NCI-H128 (cell line): Measurements from ENCODE around the gene PANK4.

Source experiments
- DNase-seq: peaks from one replicate; lab custom pipeline; 2025; ENCODE audit not compliant: unreplicated experiment; lab: John Stamatoyannopoulos, UW

Gene PANK4

DNA sequence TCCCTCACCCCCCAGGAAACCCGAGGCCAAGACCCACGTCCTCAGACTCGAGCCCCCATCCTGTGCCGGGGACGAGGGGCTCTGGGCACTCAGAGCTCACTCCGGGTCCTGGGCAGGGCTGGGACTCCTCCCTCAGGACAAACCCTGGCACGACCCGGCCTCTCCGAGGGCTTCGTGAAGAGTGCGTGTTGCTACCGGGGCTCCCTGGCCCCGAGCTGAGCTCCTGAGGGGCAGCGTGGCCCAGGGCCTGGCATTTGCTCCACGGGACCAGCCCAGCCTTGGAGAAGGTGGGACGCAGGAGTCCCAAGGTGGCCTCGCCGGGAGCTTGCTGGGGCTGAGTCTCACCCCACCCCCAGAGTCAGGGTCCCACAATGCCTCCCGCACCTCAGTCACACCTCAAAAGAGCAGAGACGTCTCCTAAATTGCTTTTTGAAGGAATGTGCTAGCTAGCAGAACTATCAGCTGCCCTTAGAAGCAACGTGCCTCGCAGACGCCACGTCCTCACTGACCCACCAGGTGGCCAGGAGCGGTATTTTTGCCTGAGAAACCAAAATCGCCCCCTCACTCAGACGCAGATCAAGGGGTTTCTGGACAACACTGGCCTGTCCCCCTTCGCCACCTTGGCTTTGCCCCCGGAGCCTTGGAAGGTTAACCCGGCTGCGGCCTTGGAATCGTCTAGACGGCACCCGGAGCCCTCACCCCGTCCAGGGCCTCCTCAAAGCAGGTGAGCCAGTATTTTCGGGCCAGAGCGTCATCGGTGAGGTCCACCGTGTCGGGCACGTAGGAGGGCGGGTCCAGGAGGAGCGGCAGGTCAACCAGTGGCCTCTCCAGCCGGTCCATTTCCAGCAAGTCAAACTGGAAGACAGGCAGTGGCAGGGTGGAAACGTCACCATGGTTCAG lies 11.3 kb downstream of the PANK4 start:
- no peak for DNase-seq

DNA sequence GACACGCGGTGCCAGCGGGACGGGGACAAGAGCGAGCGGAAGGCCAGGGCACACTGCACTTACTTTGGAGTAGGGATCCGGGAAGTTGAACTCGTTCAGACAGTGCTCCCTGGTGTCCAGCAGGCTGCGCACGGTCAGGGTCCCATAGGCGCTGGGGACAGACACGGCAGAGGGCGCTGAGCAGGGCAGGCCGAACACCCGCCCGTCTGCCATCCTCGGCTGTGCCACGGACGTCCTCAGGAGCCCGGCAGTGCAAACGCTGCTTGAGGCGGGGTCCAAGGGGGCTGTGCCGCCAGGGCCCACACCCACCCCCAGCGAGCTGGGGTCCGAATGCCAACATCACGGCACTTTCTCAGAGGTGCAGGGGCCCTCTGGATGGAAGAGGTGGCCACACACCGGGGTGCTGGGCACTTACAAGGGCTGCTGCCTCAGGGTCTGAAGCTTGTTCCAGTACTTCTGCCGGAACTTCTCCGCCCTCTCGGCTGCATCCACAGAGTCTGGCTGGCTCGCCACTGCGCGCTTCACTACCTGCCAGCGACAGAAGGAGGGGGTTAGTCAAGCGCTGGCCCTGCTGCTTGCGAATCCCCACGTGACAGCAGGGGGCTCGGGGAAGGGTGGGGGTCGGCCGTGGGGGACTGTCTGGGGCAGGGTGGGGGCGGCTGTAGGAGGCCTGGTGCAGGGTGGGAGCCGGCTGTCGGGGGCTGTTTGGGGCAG lies 12.3 kb downstream of the PANK4 start:
- DNase-seq: no peak

DNA sequence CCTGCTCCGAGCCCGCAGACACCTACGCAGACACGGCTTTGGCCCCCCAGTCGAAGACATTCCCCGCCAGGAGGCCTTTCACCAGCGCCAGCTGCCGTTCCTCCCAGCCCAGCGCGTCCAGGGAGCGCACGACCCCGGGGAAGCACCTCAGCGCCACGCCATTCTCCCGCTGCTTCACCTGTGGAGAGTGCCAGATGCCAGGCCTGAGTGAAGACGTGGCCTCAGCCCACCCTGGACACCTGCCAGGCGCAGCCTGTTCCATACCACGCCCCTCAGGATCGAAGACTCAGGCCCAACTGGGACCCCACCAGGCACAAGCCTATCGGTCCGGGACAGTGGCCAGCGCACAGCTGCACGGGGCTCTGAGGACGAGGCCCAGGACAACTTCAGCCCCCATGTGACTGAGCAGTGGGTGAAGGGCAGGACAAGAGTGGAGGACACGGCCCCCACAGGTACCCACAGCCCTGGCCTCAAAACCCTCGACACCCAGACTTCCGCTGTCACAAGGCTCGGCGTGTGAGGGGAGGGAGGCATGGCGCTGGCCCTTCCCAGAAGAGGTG lies 13.5 kb downstream of the PANK4 start:
- DNase-seq: no peak

DNA sequence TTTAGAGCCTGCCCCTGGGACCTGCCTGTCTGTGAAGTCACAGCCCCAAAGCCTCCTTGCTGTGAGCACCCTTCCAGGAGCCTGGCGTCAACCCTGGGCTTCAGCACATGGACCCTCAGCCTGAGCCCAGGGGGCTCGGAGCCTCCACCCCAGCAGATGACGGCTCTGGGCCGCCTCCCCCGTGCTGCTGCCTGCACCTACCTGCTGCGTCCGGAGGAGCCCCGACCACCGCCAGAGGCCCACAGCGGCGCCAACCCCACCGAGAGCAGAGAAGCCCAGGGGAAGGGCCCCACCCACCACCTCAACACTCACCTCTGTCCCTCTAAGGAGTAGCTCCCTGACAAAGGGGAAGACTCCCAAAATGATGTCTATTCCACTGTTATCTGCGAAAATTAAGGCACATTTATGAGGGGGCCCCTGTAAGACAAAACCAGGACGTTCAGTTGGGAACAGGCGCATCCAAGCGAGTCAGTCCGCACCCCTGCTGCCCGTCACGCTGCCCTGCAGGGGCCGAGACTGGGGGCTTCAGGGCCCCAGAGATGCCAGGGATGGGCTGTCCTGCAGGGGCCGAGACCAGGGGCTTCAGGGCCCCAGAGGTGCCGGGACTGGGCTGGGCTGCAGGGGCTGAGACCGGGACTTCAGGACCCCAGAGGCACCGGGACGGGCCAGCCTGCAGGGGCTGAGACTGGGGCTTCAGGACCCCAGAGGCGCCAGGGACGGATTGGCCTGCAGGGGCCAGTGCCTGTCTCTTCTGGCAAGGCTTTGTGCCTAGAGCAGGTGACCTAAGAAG lies 15.8 kb downstream of the PANK4 start:
- DNase-seq: no peak

DNA sequence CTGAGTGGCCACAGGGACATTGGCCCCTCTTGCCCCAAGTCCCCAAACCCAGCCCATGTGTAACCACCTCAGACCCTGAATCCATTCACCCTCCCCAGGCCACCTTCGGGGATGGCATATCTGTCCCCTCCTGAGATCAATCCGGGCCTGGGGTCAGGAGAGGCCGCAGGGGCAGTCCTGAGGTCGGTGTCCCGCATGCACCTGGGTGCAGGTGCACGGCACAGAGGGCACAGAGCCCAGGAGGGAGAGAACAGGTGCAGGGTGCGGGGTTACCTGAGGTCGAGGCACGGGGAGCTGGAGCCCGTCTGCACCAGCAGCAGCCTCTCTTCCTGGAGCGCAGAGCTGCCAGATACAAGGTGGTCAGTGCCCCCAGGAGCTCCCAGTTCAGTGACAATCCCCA lies 16.8 kb downstream of the PANK4 start:
- DNase-seq: no peak

DNA sequence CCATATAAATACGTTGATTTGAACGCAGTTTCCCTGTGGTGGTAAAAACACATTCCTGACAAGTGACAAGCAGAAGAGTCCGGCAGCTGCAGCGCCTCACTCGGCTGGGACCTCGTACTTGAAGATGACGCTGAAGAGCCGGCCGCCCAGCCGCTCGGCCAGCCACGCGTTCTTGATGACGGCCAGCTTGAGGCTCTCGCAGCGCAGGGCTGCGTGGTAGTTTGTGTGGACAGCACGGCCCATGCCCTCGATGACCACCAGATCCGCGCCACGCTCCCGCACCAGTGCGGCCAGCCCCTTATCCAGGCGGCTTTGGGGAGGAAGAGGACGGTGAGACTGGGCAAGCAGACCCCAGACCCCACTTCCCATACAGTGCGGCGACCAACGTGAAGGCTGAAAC lies 17.6 kb downstream of the PANK4 start:
- no peak for DNase-seq

DNA sequence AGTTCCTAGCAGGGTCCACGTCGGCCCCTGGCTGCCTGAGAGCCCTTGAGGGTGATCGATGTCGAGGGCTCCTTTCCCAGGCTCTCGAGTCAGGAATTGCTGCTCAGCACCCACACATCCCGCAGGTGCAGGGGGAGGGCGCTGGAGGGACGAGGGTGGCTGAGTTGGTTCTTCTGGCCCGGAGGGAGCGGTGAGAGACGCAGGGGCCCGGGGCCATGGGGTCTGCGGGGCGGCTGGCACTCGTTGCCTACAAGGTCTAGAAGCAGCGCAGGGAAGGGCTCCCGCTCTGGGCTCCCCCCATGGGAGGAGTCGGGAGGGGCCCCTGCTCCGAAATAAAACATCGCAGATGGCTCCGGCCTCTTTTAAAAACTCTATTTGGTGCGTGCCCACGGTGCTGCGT lies 18.2 kb downstream of the PANK4 start:
- no peak for DNase-seq

DNA sequence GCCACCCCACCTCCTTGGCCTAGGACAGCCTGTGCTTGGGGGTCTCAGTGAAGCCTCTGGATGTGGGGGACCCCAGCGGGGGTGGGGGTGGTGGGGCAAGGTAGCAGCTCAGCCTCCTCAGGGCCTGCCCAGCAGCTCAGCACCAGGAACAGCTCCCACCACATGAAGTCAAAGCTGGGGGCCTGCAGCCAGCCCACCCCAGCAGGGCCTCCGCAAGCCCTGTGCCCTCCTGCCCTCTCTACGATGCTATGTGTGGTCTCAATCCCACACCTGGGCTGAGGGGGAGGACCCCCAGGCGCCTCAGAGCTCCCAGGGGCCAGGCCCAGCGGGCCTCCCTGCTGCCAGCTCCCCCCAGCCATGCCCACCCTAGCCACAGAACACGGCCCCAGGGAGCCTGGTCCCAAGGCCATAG lies 18.6 kb downstream of the PANK4 start:
- DNase-seq: no peak

DNA sequence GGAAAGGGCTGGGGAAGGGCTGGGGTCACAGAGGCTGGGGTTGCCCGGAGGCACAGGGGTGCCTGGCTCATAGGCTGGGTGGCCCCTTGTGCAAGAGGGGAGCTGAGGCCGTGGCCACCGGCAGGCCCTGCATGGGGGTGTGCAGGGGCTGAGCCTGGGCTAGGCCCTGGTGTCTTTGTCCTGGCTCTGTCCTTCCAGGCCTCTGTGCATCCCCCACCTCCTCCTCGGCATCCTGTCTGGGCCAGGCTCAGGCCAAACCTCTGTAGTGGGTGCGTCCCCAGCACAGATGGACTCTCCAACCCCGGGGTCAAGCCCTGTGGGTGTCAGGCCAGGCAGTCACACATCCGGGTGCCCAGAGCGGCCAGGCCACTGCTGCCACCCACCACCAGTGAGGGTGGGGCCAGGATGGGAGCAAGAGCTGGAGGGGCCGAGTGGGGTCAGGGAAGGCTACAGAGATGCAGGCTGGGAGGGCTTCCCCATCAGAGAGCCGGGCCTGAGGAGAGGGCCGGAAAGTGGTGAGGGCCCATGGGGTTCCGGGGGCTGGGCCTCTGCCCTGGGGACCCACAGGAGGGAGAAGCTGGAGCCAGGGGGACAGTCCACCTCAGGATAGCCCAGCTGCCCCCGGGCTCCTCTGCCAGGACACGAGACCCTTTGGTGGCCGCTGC lies 19.4 kb downstream of the PANK4 start:
- DNase-seq: no peak

DNA sequence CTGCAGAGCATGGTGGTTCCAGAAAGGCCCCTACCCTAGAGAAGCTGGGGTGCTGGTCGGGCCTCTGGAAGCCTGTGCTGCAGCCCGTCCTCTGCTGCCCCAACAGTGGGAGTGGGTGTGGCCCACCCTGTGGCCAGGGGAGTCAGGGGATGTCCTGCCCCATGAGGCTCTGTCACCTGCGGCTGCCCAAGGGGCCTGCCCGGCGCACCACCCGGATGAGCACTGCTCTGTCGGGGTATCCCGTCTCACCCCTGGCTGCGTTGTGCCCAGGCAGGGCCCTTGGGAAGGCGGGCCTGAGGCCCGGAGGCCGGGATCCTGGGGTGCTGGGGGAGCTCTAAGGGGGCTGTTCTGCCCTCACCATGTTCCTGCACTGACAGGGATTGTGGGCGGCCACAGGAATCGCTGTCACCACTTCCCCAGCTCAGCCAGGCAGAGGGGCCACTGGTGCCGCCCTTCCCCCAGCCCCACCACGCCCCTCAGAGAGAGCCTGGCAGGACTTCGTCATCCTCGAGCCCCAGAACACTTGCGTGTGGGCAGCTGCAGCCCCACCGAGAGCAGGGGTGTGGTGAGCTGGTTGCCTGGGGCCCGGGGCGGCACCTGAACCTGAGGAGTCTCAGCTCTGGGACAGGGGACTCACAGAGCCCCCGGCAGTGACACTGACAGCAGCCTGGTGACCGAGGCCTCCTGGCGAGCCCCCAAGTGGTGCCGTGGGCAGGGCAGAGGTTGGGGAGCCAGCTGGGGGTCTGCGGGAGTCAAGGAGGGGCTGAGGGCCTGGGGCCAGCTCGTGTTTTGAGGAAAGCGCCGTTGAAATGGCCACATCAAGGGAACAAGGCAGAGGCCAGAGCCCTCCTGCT lies 20.2 kb downstream of the PANK4 start:
- DNase-seq: no peak

DNA sequence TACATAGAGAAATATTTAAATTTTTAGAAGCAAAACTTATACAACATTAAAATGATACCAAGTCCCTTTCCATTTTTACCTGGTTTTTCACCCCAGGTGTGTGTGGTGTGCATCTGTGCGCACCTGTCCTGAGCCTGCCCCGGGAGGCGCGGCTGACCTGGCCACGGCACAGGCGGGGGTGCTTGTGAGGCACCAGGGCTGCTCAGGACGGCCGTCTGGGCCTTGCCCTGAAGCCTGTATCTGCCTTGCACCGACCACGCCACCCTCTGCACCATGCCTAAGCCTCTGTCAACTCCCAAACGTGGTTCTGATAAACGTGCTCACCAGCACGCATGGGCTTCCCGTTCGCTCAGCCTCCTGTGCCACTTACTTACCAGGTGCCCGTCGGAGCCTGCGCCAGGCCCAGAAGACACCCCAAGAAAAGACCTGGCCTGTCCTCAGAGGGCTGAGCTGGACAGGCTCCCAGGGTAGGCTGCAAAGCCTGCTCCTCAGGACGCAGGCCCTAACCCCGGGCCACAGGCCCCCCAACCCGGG lies 20.9 kb downstream of the PANK4 start:
- DNase-seq: no peak

DNA sequence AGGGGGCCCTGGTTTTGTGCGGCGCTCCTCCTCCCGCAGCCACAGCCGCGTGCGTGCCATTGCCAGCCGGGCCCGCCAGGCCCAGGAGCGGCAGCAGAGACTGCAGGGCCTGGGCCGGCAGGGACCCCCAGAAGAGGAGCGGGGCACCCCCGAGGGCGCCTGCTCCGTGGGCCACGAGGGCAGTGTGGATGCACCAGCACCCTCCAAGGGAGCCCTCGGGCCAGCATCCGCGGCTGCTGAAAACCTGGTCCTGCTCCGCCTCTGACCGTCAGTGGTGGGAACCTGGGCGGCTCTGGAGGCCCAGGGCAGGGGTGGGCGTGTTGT lies 21.5 kb downstream of the PANK4 start:
- no peak for DNase-seq

DNA sequence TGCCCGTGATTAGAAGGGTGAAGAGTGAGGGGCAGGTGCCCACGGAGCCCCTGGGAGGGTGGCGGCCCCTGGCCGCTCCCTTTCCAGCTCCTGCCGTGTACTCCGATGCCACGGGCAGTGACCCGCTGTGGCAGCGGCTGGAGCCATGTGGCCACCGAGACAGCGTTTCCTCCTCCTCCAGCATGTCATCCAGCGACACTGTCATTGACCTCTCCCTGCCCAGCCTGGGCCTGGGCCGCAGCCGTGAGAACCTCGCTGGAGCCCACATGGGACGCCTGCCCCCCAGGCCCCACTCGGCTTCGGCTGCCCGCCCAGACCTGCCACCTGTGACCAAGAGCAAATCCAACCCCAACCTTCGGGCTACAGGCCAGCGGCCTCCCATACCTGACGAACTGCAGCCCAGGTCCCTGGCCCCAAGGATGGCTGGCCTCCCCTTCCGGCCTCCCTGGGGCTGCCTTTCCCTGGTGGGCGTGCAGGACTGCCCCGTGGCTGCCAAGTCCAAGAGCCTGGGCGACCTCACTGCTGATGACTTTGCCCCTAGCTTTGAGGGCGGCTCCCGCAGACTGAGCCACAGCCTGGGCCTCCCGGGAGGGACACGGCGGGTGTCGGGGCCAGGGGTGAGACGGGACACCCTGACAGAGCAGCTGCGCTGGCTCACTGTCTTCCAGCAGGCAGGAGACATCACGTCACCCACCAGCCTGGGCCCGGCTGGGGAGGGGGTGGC lies 22.0 kb downstream of the PANK4 start:
- DNase-seq: no peak

DNA sequence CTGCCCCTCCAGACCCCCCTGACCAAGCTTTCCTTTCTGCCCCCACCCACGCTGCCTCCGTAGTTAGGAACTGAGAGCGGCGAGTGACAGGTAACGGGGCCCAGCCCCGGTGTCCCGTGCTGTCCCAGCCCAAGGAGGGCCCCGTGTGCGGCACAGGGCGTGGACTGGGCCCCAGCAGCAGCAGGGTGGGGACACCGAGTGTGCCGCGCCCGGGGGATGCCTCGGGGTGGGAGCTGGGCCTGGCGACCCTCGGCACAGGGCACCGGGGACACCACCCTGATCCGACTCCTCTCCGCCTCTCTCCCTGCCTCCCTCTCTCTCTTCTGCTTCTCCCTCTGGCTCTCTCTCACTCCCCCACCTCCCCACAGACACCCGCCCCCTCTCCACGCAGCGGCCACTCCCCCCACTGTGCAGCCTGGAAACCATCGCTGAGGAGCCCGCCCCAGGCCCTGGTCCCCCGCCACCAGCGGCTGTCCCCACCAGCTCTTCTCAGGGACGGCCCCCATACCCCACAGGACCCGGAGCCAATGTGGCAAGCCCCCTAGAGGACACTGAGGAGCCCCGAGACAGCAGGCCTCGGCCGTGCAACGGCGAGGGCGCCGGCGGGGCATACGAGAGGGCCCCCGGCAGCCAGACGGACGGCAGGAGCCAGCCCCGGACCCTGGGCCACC lies 22.7 kb downstream of the PANK4 start:
- DNase-seq: no peak

DNA sequence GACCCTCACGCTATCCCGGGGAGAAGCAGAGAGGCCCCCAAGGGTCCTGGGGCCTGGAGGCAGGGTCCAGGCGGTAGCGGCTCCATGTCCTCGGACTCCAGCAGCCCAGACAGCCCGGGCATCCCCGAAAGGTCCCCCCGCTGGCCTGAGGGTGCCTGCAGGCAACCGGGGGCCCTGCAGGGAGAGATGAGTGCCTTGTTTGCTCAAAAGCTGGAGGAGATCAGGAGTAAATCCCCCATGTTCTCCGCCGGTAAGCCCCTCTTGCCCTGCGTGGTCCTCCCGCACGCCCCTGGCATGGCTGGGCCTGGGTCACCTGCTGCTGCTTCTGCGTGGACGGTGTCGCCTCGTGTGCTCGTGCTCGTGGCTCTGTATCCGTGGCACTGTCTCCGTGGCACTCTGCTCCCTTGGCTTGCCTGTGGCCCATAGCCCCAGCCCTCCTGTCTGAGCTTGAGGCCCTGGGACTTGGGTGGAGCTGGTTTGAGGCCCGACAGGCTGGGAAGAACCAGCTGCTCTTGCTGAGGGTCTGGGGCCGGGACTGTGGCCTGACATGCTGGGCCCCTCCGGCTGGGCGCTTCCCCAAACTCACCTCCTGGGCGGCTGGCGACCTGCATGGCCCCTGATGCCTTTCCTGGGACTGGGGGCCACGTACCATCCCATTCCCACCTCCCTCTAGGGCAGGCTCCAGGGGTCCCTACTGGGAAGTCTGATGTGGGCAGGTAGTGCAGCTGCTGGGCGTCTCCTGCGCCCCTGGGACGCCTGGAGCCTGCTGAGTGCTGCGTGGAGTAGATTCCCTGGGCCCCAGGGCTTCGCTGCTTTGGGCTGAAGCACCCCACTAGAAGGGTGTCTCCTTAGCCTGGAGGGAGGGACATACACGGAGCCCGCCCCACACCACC lies 23.5 kb downstream of the PANK4 start:
- DNase-seq: no peak

DNA sequence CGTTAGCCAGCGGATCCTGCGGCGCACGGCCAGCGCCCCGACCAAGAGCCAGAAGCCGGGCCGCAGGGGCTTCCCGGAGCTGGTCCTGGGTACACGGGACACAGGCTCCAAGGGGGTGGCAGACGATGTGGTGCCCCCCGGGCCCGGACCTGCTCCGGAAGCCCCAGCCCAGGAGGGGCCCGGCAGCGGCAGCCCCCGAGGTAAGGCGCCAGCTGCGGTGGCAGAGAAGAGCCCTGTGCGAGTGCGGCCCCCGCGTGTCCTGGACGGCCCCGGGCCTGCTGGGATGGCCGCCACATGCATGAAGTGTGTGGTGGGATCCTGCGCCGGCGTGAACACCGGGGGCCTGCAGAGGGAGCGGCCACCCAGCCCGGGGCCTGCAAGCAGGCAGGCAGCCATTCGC lies 24.2 kb downstream of the PANK4 start:
- DNase-seq: no peak

DNA sequence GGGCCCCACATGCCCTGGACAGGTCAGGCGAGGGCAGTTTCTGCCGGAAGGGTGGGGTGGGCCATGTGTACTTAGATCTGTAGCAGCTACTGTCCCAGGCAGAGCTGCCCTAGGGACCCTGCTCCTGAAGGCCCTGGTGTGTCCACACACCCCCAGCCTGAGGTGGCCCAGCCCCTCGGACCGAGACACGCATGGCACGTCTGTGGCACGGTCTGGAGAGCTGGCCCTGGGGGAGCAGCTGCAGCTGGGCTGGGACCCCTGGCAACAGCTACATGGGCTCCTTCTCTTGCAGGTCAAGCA lies 24.6 kb downstream of the PANK4 start:
- DNase-seq: no peak
